ENCODE results near the gene ZIC1. TPM values are rescaled to one million over a fixed set of nuclear protein-coding genes. Genes with fewer than 3 reads are reported as not detected.

The ZIC1 gene
- total RNA-seq, 1 experiment from 2014 or later = not detected

DNA sequence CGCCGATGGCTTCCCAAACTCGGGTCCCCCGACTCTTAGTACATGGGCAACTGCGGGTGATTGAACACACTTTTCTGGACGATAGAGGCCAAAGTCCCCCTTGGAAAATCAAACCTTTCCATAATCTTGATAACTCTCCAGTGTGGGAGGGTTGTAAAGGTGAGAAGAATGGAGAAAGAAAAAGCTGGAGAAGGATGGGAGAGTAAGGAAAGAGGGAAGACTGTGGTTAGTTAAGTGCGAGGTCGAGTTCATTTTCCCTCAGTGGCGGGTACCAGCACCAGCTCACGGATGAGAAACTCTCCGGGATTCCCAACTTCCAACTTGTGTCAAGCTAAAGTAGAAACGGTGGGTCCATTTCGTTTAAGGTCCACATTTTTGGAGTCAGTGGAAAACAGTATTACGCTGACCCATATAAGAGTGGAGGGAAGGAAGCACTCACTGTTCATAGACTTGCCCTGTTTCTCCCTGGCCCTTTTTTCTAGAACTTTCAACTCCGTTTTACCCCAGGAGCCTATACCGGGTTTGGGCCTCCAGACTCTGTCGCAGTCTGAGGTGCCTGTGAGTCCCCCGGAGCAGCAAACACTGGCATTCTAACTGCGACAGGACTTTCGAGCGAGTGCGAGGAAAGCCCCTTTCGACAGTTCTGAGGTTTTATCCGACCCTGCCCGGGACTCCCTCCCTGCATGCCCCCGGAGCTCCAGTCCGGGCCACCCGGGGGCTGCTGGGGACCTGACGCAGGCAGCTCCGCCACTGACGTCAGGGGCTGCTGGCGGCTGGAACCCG lies 14.8 kb downstream of the ZIC1 start:
- Mint-ChIP-seq H3K4me1 (peaks cover 32 to 48% of the 10 kb centered on the region in 2 experiments), H3K27me3 (ENCODE audit: low read depth) (peaks cover 93% of the 10 kb centered on the region), H3K36me3 (ENCODE audit: insufficient read depth in 1 of 3, low read depth in 3 of 3) (no peaks in the 10 kb centered on the region), H3K27ac (no peak overlapping the region), H3K9me3 (no peaks in the 10 kb centered on the region; a peak in 2 of 5 replicates), H3K4me3 (peak overlapping the region; percentile 34 to 84)
- TF ChIP-seq, protein P1, sequence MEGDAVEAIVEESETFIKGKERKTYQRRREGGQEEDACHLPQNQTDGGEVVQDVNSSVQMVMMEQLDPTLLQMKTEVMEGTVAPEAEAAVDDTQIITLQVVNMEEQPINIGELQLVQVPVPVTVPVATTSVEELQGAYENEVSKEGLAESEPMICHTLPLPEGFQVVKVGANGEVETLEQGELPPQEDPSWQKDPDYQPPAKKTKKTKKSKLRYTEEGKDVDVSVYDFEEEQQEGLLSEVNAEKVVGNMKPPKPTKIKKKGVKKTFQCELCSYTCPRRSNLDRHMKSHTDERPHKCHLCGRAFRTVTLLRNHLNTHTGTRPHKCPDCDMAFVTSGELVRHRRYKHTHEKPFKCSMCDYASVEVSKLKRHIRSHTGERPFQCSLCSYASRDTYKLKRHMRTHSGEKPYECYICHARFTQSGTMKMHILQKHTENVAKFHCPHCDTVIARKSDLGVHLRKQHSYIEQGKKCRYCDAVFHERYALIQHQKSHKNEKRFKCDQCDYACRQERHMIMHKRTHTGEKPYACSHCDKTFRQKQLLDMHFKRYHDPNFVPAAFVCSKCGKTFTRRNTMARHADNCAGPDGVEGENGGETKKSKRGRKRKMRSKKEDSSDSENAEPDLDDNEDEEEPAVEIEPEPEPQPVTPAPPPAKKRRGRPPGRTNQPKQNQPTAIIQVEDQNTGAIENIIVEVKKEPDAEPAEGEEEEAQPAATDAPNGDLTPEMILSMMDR (conservative IDR thresholded peaks at IDR 0.05) = no peak
- Histone ChIP-seq H3K4me1 (ENCODE audit: insufficient read depth, low read length) (peaks cover 5% of the 10 kb centered on the region; the same call in 1 of the 2 replicates), H3K9me3 (ENCODE audit: control insufficient read depth, low read depth, low read length) (no peaks in the 10 kb centered on the region), H3K27me3 (ENCODE audit: insufficient read depth, low read length) (peaks cover 57% of the 10 kb centered on the region), H3K23ac (ENCODE audit: insufficient read length, low read depth, low read length) (no peak overlapping the region), H2BK12ac (ENCODE audit: insufficient read length, low read depth, low read length) (no peak overlapping the region), H4K91ac (ENCODE audit: insufficient read length, low read depth, low read length) (no peak overlapping the region), H2BK15ac (ENCODE audit: low read depth, low read length) (no peak overlapping the region), H3K4ac (ENCODE audit: low read depth, low read length) (no peak overlapping the region), H3K27ac (ENCODE audit: insufficient read length, low read depth, low read length) (no peak overlapping the region), H3T11ph (ENCODE audit: low read length) (no peak overlapping the region), H4K20me1 (ENCODE audit: control insufficient read depth, insufficient read depth, insufficient read length) (no peaks in the 10 kb centered on the region), H4K5ac (ENCODE audit: insufficient read length, low read depth, low read length) (no peak overlapping the region), H3K79me1 (ENCODE audit: insufficient read depth, low read depth, low read length, poor library complexity, severe bottlenecking) (no peaks in the 10 kb centered on the region), H4K8ac (replicated peaks; ENCODE audit: insufficient read length, low read depth, low read length) (no peak overlapping the region), H2AK5ac (ENCODE audit: insufficient read length, low read length) (no peak overlapping the region), H3K4me2 (ENCODE audit: insufficient read depth, insufficient read length, low read length) (peak overlapping the region; percentile 49), H3K56ac (ENCODE audit: insufficient read length, low read depth, low read length) (no peak overlapping the region), H2BK120ac (ENCODE audit: low read depth, low read length, poor library complexity, severe bottlenecking) (no peak overlapping the region), H3K23me2 (ENCODE audit: insufficient read length, low read depth, low read length, poor library complexity, severe bottlenecking) (peaks cover 18% of the 10 kb centered on the region), H3K18ac (ENCODE audit: insufficient read length, low read depth, low read length) (no peak overlapping the region), H2BK5ac (ENCODE audit: insufficient read length, low read length) (no peak overlapping the region), H3K14ac (ENCODE audit: insufficient read depth, low read length) (no peak overlapping the region), H2AFZ (ENCODE audit: low read length) (no peak overlapping the region), H3K79me2 (ENCODE audit: insufficient read depth, low read length) (no peaks in the 10 kb centered on the region), H3K9ac (ENCODE audit: extremely low read depth, insufficient read length, low read length) (no peak overlapping the region), H2BK20ac (ENCODE audit: low read depth, low read length, poor library complexity, severe bottlenecking) (no peak overlapping the region)
- WGBS (ENCODE audit: extremely low coverage, insufficient read length, low lambda C conversion rate) = no CpG with 5 or more reads among the region's 33 CpGs
- DNase-seq = peak; percentile 53
